ENCODE measurements around the gene TP63.

Gene TP63

DNA sequence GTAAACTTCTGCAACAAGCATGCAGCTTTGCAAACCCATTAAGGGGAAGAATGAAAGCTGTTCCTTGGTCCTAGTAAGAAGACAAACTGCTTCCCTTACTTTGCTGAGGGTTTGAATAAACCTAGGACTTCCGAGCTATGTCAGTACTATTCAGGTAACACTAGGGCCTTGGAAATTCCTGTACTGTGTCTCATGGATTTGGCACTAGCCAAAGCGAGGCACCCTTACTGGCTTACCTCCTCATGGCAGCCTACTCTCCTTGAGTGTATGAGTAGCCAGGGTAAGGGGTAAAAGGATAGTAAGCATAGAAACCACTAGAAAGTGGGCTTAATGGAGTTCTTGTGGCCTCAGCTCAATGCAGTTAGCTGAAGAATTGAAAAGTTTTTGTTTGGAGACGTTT lies 265.3 kb downstream of the TP63 start:
- no peak for DNase-seq

DNA sequence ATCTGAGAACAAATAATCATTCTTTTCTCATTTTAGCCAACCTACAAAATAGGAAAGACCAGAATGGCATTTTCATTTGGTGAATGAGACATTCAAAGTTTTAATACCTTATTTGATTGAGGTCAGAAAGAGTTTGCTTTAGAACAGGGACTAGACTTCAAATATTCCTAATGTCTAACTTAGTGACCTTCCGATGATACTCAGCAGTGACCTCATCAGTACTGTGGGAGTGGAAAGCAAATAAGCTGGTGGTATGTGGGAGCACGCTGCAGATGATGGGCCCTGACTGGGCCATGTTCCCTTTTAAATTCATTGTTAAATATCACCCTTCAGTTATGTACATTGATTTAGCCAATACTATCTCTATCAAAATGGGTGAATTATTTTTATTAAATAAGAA lies 266.2 kb downstream of the TP63 start:
- DNase-seq = no peak

DNA sequence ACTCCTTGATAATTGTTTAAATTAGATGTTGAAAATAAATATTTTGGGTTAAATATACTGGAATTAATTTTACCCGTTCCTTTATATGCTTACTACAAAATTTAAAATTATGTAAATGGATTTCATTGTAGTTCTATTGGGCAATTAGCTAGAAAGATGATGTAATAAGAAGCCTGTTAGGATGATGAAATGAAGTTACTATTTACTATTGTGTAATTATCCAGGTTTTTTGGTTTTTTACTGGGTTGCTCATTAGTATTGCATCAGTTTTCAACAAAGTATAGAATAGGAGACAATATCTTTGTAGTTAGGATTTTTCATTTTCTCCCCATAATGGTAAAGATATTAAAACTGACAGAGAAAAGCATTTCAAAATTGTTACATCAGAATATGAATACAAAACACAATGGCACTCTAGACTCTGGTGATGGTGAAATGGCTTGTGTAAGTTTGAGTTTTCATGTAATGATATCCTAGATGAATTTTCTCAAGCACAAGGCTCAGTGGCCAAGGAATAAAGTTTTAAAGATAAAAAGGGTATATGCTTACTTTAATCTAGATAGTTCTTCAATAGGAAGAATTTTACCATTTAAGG lies 267.5 kb downstream of the TP63 start:
- no peak for DNase-seq

DNA sequence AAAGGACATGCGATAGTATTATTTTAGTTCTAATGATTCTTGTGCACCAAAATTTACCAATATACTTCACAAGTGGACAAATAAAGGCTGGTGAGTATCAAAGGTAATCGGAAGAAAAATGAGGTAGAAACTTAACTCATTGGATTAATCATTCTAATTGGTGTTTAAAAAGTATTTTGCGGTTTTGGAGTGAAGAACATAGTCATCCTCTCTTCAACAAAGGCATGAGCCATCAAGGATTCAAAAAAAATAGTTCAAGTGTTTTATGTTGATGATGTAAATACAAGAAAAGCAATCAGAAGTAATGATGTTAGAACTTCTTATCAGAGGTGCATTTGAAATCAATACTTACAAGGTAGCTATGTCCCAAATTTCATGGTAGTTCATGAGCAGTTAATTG lies 268.0 kb downstream of the TP63 start:
- no peak for DNase-seq

DNA sequence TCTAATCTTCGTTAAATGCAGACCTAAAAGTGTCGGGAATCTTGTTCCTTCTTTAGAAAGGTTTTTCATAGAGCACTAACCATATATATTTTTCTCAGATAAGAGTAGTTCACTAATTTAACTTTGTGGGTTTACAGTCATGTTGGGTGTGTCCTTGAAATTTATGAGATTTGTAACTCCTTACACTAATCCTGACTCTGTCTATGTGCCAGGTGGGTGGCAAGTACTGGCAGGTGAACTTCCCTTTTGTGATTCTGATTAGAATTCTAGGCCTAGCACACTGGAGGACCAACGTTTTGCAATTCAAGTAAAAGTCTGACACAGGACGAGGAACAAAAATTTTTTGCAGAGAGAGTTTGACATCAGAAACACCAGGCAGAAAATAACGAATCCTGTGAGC lies 269.4 kb downstream of the TP63 start:
- no peak for DNase-seq

DNA sequence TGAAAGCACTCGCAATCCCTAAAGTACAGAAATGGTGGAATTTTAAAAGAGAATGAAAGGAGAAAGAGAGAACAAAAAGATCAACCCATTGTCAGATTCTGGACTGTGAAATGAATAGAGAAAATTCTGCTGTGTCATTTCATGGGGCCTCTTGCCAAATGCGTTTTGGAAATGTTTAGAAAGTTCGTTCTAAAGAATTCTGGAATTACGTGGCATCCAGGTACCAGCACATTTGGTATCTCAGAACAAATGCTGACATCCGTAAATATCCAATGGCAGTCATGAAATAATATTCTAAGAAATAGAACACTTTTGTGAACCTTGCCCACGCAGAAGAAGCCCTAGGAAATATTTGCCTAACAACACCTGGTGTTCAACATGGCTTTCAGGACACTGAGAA lies 270.3 kb downstream of the TP63 start:
- no peak for DNase-seq

DNA sequence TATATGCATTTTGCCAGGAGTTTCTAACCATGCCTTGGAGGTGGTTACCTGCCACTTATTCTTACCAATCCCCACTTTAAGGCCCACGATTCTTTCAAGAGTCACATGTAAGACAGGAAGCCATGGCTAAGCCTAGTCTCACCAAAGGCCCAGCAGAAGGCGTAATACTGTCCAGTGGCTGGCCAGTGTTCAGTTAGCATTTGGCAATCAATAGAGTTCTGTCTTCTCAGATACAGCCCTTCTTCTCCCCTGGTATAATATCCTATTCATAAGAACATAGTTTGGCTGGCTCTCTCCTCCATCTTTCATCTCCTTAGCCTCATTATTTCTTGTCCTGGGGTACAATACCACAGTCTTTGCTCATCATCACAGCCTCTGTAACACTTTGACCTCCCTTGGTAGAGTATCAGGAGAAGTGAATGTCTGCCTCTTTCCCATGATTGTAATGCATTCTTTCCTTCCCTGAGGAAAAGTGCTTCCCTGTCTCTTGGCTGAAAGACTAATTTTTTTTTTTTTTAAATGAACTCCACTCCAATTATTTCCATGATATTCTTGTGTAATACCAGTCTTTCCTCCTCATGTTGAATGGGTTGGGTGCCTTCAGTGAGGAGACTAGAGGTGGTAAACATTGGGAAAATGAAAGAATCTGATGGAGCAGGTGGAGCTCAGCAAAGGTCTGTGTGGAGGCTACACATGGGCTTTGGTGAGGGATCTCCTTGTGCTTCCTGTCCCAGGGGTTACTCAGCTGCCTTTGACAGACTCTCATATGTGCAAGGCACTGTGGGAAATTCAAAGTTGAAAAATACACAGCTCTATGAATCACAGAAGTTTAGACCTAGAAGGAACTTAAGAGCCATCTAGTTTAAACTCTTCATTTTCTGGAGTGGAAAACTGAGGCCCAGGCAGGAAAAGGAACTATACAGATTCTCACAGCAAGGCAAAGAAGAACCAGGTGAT lies 271.3 kb downstream of the TP63 start:
- no peak for DNase-seq

DNA sequence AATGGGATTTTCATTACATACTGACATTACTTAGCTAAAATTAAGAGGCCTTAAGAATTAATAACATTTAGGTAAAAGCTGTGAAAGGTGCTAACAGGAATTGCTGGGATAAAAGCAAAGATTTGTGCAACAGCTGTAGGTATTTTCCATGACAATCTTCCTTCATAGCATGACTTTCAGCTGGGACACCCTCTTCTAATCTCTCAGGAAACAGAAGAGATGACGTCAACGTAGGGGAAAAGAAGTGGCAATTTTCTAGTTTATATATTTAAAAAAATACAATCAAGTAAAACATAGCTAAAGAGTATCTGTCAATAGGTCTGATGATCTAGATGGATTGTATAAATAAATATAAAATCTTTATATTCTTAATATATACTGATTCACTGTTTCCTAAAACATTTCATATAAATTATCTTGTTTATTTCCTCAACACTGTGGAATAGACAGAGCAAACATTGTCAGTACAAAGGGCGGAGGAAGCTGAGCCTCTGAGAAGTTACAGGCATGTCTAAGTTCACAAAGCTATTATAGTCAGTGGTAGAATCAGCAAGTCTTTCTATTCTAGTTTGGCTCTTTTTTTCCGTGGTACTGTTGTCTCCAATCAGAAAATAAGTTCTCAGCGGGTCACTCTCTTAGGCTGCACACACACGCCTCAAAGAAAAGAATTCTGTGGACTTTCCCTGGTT lies 272.5 kb downstream of the TP63 start:
- DNase-seq = no peak

DNA sequence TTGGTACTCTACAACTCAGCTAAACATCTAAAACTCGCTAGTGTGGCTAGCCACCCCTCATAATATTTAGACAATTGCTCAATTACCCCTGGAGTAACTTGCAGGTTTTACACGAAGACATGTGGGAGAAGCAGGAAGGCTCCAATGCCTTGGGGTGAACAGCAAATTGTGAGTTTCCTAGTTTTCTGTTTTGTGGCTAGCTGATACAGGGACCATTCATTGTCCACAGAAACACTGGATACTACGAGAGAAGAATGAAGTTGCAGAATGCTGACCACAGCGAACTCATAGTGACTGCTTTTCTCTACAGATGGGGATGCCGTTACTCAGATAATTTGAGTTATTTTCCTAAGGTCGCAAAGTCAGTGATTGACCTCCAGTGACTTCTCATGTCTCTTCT lies 276.6 kb downstream of the TP63 start:
- no peak for DNase-seq

DNA sequence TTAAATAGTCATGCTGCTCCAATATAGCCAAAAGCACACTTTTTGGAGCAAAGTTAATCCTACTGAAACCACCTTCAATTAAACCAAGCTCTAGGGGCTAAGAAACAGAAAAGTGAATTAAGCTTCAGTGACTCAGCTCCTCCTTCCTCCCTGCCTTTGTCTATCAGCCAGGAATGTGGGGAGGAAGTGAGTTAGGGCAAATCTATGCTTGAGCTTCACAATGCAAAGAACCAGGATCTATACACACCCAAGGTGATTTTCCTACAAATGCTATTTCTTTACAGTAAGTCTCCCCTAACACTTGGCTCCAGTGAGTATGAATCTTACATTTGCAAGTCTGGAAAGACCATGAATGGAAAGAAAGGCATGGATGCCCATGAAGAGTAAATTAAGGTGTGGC lies 277.5 kb downstream of the TP63 start:
- no peak for DNase-seq

DNA sequence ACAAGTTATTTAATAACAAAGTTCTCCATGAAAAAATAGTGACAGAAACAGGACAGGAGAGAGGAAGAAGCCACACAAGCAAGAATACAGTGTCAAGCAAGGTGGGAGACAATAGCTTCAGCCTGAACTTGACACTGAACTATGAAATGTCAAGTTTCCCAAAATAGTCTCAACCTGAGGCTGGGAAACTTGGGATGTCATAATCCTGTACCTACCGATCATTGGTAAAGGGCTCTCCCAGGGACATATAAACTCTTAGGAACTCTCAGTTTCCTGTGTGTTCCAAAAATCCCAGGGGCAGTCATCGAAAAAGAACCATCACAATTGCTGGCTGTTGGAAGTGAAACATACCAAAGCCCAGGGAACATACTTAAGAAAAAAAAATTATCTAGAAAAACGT lies 277.9 kb downstream of the TP63 start:
- no peak for DNase-seq

DNA sequence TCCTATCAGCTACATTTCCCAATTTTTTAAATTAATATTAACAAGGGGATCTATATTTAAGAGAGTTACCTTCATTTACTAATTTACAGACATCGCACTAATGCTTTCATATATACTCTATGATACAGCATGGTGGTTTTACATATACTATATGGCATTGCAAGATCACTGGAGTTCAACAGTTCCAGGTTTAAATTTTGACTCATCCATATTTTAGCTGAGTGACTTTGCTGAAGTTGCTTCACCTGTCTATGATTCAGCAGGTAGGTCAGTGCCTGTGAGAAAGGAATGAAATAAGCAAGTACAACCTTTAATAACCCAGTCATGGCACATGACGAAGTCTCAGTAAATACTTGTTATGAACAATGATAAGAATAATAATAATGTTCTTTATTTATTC lies 278.4 kb downstream of the TP63 start:
- no peak for DNase-seq

DNA sequence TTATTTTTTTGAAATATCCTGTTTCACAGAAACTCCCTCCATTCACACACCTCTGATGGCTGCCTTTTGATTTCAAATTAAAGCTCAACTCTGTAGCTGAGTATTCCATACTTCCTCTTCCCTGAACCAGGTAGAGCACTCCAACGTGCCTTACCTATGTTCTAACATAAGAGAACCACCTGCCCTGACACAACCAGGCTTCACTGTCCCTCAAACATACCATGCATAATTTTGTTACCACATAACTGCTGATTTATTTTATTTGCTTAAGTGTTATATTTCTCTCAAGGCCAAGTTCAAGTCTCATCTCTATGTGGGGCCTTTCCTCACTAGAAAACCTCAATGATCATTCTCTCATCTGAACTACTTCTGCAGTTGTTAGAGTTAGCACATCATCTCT lies 279.8 kb downstream of the TP63 start:
- DNase-seq = no peak

DNA sequence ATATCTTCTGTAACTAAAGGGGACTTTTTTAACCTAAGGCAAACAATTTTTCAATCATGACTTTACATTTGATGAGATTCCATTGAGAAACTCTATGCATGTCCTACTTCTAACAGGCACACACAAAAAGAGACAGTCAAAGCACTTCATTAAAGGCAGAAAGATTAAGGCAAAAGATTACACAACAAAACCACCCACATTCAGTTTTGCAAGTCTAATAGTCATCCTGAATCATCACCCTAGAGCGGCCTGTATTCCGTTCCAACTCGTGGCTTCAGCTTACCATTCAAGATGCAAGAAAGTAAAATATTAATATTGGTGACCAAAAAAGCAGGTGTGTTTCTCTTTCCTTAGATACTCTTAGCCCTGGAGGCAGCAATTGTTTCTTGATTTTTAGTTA lies 283.6 kb downstream of the TP63 start:
- no peak for DNase-seq

DNA sequence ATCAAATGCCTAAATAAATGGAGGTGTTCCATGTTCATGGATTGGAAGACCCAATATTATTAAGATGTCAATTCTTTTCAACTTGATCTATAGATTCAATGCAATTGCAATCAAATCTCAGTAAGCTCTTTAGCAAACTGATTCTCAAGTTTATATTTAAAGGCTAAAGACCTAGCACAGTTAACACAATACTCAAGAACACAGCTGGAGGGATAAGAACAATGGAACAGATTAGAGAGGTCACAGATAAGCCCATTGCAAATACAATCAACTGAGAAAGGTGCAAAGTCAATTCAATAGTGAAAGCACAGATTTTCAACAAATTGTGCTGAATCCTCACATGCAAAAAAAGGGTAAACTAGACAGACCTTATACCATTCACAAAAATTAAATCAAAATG lies 290.6 kb downstream of the TP63 start:
- no peak for DNase-seq

DNA sequence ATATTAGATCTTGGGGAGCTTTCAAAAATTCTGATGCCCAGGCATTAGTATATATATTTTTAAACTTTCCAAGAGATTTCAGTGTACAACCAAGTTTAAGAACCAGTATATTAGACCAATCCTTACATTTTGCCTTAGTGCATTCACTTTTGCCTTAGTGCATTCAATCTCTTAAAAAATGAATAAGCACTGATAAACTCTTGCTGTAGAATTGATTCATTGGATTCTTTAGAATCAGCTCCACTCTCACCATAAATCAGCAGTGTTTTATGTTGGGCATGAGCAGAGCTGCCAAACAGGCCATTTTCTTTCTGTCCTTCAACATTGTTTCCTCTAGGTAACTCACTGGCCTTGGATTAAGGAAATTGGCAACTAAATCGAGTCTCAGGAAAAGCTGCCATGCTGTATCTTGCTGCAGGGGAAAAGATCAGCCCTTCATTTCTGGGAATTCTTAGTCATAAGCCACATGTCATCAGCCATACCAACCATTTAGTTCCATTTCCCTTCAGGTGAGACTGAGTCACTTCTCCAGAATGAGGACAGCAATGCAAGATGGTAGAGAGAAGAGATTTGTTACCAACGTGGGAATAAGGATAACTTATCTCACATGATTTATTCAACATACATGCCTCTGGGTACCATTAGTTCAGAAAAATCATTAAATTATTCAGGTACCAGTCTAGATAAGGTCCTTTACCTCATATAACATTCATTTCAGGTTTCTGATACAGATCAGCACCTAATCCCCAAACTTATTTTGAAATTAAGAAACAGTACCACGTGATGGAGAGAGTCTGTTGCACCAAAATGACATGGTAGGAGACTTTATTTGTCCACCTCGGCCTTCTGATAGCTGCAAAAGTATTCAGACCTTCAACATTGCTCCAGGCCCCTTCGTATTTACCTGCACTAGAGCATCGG lies 297.0 kb downstream of the TP63 start:
- DNase-seq = no peak

DNA sequence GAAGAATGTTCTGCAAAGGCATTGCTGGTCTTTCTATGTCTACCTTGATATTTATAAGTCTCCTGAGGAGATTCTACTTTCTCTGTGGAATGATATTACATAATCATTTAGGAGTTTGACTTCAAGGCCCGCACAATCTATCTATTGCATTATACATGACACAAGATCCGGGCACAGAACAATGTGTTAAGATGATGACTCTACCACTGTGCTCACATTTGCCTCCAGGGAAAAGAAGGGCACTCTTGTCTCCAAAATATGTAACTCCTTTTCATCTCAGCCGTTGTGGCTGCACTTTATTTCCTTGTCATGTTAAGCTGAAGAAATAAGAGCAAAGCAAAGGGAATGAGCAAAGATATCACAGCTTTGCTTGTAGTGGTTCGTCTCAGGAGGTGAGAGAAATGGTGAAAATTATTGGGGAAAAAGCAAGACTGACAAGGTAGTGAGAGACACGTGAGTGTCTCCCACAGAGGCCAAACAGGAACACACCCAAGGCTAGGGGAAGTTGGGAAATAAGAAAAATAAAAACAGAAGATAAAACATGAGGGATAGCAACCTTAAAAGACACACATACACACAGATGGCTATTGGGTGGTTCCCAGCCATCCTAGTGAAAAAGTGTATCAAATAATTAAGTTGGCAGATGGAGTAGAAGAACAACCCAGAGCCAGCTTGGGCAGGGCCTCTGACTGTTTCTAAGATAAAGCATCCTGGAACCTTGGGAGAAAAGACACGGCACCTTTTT lies 305.2 kb downstream of the TP63 start:
- DNase-seq = no peak

DNA sequence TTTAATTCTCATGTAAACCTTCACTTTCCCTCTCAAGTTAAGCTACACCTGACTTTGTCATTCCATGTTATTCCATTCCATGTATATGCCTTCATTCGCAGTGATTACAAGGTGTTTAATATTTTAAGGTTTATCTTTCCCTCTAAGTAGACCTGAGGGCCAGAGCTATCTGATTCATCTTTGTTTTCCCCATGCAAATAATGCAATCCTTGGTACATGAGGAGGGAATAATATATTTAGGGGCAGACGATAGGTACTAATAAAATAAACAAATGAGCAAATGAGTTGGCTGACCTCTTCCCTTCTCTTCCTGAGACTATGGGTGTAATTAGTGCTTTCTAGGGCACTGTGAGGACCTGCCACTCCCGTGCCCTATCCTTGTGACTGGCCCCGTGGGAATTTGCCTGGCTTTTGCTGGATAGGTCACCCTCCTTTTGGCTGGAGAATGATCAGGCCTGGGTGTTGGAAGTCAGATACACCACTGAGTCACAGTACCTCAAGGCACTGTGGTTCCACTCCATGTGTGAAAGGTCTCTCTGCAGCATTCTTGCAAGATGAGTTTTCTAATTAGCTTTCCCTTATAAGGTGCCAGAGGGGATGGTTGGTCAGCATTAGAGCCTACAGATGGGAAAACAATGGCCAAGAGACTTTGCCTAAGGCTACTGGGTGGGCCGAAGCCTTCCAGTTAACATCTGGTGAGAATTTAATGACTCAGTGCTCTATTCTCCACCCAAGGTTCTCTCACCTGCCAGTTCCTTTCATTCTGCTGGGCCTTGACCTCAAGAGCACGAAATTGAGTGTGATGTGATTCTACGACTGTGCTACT lies 306.3 kb downstream of the TP63 start:
- DNase-seq = no peak

DNA sequence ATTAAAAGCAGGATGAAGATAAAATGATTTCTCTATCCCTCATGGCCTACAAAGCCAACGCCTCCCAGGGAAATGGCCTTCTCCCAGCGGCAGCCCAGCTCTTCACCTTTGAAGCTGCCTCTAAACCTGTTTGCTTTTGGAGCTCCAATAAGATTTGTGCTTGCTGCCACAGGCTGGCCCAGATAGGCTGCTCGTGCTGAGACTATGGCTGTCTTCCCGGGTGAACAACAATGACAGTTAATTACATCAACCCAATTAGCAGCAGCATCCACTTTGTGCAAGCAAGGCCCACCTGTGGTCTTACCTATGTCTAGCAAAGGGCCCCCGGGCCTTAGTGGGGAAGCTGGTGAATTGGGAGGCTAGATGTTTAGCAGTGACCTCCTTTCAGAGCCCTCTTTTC lies 309.9 kb downstream of the TP63 start:
- DNase-seq = no peak

DNA sequence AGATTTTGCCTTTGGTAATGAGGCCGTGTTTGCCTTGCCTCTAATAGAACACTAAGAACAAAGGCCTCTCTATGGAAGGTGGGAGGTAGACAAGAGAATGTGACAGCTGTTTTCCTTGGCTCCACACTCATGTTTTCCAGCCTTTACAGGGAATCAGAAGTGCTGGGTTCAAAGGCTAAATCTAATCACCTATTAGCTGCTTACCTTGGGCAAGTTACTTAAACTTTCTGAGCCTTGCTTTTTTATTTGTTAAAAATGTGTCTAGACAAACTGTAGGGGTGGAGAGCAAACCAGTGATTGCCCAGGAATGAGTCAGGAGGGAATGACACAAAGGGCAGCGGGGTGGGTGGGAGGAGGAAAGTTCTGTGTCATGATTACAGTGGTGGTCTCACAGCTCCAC lies 310.5 kb downstream of the TP63 start:
- DNase-seq = no peak

DNA sequence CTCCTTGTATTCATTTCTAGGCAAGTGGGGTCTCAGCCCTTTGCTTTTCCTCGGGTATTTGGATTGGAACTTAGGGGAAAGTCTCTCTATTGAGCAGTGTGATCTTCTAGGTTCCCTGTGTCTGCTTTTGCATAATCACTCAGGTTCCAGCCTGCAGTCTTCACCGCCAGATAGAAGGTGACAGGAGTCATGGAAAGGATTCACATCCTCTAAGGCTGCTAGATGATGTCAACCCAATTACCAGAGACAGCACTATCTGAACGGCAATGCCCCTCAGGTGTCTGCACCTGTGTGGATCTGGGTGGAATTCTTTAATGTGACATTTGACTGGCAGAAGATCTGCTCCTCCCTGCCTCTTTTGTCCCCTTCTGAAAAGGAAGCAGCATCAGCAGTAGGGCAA lies 311.8 kb downstream of the TP63 start:
- no peak for DNase-seq

All from stimulated activated naive CD4-positive, alpha-beta T cell treated with Interleukin-2 at 50 U/mL for 16 hours (primary cell).